Endothelial cell of umbilical vein (primary cell): ENCODE measurements around the gene RTF2. TPM values are rescaled to one million over a fixed set of nuclear protein-coding genes. Genes with fewer than 3 reads are reported as not detected.

Experiments used
- BruUV-seq: library from RNA; stranded (reverse); fragments of 400-500 nt; replicated peaks from 2 replicates; lab custom pipeline; 2021; lab: Mats Ljungman, UMichigan
- CTCF ChIA-PET: fragments of 300-600, 350-600 bp; sonication (Branson Sonifier 250); formaldehyde crosslinking; loops from one replicate; lab custom pipeline; 2021; ENCODE audit warnings: antibody characterized with exemption, inconsistent platforms; lab: Charles Lee
- POLR2A ChIA-PET: fragments of 300-600, 350-600 bp; sonication (Branson Sonifier 250); formaldehyde crosslinking; loops from one replicate; lab custom pipeline; 2021; ENCODE audit warnings: antibody characterized with exemption, inconsistent platforms; lab: Charles Lee
- DNase-seq: peaks from one replicate; pipeline ENCODE4 v3.0.0-alpha.2; 2011; ENCODE audit warnings: low read depth, low spot score
- FAIRE-seq: peaks from 2 replicates; lab custom pipeline; 2011; peaks lifted over from hg19 to GRCh38; lab: Jason Lieb, UNC
- H2AFZ ChIP-seq: 2 replicates; pipeline ENCODE4 v1.6.0; 2012; ENCODE audit warnings: low read depth, low read length, control low read depth, inconsistent platforms
- H3K27ac ChIP-seq: 2 replicates; pipeline ENCODE4 v1.5.1; 2011; ENCODE audit warnings: low read depth, mild to moderate bottlenecking, control low read depth, low read length, moderate library complexity; ENCODE audit not compliant: insufficient read depth
- H3K27me3 ChIP-seq, 2 experiments: 2 replicates each; pipeline versions ENCODE4 v1.6.0 to v1.6.1; 2011; ENCODE audit warnings: low read length in 2 of 2, mixed read lengths in 1 of 2; ENCODE audit not compliant: control insufficient read depth in 2 of 2, insufficient read depth in 2 of 2
- H3K36me3 ChIP-seq, 2 experiments: 2 replicates in 1 of 2; 3 replicates in 1 of 2; pipeline ENCODE4 v1.5.1; 2011; ENCODE audit warnings: low read length in 2 of 2, mild to moderate bottlenecking in 1 of 2, moderate library complexity in 1 of 2; ENCODE audit not compliant: control insufficient read depth in 2 of 2, insufficient read depth in 2 of 2; ENCODE audit errors: extremely low read depth in 1 of 2
- H3K4me1 ChIP-seq: 3 replicates; pipeline ENCODE4 v1.5.1; 2011; ENCODE audit warnings: mild to moderate bottlenecking, low read length; ENCODE audit not compliant: control insufficient read depth, insufficient read depth; ENCODE audit errors: extremely low read depth
- H3K4me2 ChIP-seq: 2 replicates; pipeline ENCODE4 v1.6.1; 2011; ENCODE audit warnings: low read length, control low read depth, mixed read lengths; ENCODE audit not compliant: insufficient read depth
- H3K4me3 ChIP-seq, 3 experiments: fragments of 200-600 bp in 1 of 3; sonication (generic), shearing (Covaris generic) in 1 of 3; replicated peaks in 1 of 3; 2 replicates each; pipeline ENCODE4 v1.5.1; 2011 to 2016; ENCODE audit warnings: control low read depth in 3 of 3, low read length in 3 of 3, mild to moderate bottlenecking in 2 of 3, inconsistent platforms in 1 of 3, low read depth in 1 of 3, moderate library complexity in 1 of 3; ENCODE audit not compliant: insufficient read depth in 1 of 3
- H3K79me2 ChIP-seq: 2 replicates; pipeline ENCODE4 v1.6.0; 2012; ENCODE audit warnings: low read length, inconsistent platforms; ENCODE audit not compliant: control insufficient read depth, insufficient read depth
- H3K9ac ChIP-seq: replicated peaks from 2 replicates; pipeline ENCODE3; 2011; ENCODE audit warnings: low read length, control low read depth; ENCODE audit not compliant: insufficient read depth; ENCODE audit errors: extremely low read depth
- H3K9me1 ChIP-seq: replicated peaks from 3 replicates; pipeline ENCODE4 v1.6.0; 2011; ENCODE audit warnings: mild to moderate bottlenecking, low read length; ENCODE audit not compliant: control insufficient read depth, insufficient read depth; ENCODE audit errors: extremely low read depth
- H3K9me3 ChIP-seq: replicated peaks from 2 replicates; pipeline ENCODE4 v1.5.1; 2012; ENCODE audit warnings: low read length, inconsistent platforms; ENCODE audit not compliant: control insufficient read depth, insufficient read depth
- H4K20me1 ChIP-seq: replicated peaks from 2 replicates; pipeline ENCODE3; 2011; ENCODE audit warnings: mild to moderate bottlenecking, low read length; ENCODE audit not compliant: control insufficient read depth, insufficient read depth; ENCODE audit errors: extremely low read depth
- CTCF ChIP-seq, 2 donors: IDR thresholded peaks; 1 replicate in 1 of 2; 2 replicates in 1 of 2; pipeline ENCODE4 v1.5.1; 2011; ENCODE audit warnings: low read length in 2 of 2, mild to moderate bottlenecking in 2 of 2, moderate library complexity in 2 of 2, control low read depth in 1 of 2, inconsistent platforms in 1 of 2, low read depth in 1 of 2; ENCODE audit not compliant: insufficient read depth in 1 of 2; ENCODE audit errors: extremely low read depth in 1 of 2
- EZH2 ChIP-seq: IDR thresholded peaks from 2 replicates; pipeline ENCODE4 v1.6.1; 2012; ENCODE audit warnings: borderline replicate concordance, low read depth, mild to moderate bottlenecking, moderate library complexity, low read length, inconsistent platforms; ENCODE audit not compliant: severe bottlenecking
- FOS ChIP-seq: IDR thresholded peaks from 2 replicates; pipeline ENCODE4 v1.6.1; 2011; ENCODE audit warnings: mild to moderate bottlenecking, low read length, moderate library complexity, borderline replicate concordance; ENCODE audit not compliant: insufficient read depth
- GATA2 ChIP-seq: IDR thresholded peaks from 2 replicates; pipeline ENCODE4 v1.7.0; 2011; ENCODE audit warnings: low read depth, mild to moderate bottlenecking, moderate library complexity, mixed read lengths, low read length; ENCODE audit not compliant: insufficient read length, insufficient read depth
- JUN ChIP-seq: IDR thresholded peaks from 2 replicates; pipeline ENCODE4 v1.6.1; 2011; ENCODE audit warnings: borderline replicate concordance, low read depth; ENCODE audit not compliant: insufficient read length, insufficient read depth
- MAX ChIP-seq: IDR thresholded peaks from 2 replicates; pipeline ENCODE4 v1.6.1; 2011; ENCODE audit not compliant: insufficient read depth, insufficient read length
- MYC ChIP-seq: IDR thresholded peaks from one replicate; pipeline ENCODE4 v1.6.1; 2011; ENCODE audit warnings: mild to moderate bottlenecking, low read depth, low read length
- POLR2A ChIP-seq: IDR thresholded peaks from 2 replicates; pipeline ENCODE4 v1.6.1; 2012; ENCODE audit warnings: low read depth, mild to moderate bottlenecking, control low read depth, low read length
- POLR2AphosphoS5 ChIP-seq: IDR thresholded peaks from 2 replicates; pipeline ENCODE4 v1.6.1; 2012; ENCODE audit warnings: low read depth, mild to moderate bottlenecking, control low read depth, low read length, moderate library complexity; ENCODE audit not compliant: insufficient read depth
- dilution Hi-C: fragments of 300-500 bp; cut with MboI; formaldehyde crosslinking; loops from one replicate; pipeline ENCODE4 v1.15.0; 2019; ENCODE audit warnings: low sequenced_read_pairs; ENCODE audit not compliant: extremely low pct_ligation_motif_present
- intact Hi-C: fragments of 100-400 bp; cut with micrococcal nuclease; formaldehyde crosslinking; loops from one replicate; pipeline ENCODE4 v1.10.0; 2022
- polyA plus RNA-seq, 4 experiments: library from polyadenylated mRNA; depleted of rRNA in 3 of 4; stranded (reverse) in 3 of 4; unstranded in 1 of 4; fragments of >200 nt; gene quantifications; 2 replicates each; pipeline versions ENCODE4 v1.2.1 to v1.2.3, GENCODE V29; 2011 to 2012; ENCODE audit warnings: missing spikeins in 1 of 4
- total RNA-seq: library from RNA; stranded (reverse); gene quantifications from 2 replicates; pipeline ENCODE4 v1.2.3, GENCODE V29; 2021

Gene RTF2
- total and polyA plus RNA-seq, 2 donors (not counting 3 experiments of a cell fraction or from before 2014, with no cell fraction given) = 68.8 to 84.7 TPM

GRCh38 chr20:56449459-56449858 is 19.0 kb upstream of the RTF2 start:
- Histone ChIP-seq H3K9me1 (no peaks in the 10 kb centered on the region), H3K4me2 (no peak overlapping the region), H3K9me3 (no peaks in the 10 kb centered on the region), H2AFZ (no peak overlapping the region), H3K79me2 (no peaks in the 10 kb centered on the region), H3K4me3 (no peak overlapping the region), H4K20me1 (no peaks in the 10 kb centered on the region), H3K36me3 (no peaks in the 10 kb centered on the region), H3K4me1 (no peaks in the 10 kb centered on the region), H3K9ac (no peak overlapping the region), H3K27me3 (peaks cover 0 to 11% of the 10 kb centered on the region in 2 experiments), H3K27ac (no peak overlapping the region)
- TF ChIP-seq GATA2 (no peak), POLR2AphosphoS5 (no peak), MYC (no peak), POLR2A (no peak), EZH2 (no peak), JUN (no peak), FOS (no peak), CTCF (IDR thresholded peaks at IDR 0.05; ENCODE audit: extremely low read depth in 1 of 2, insufficient read depth in 1 of 2, low read depth in 1 of 2, low read length in 2 of 2) (no peak), MAX (no peak)
- BruUV-seq = no TSS peak
- POLR2A ChIA-PET = no interaction called here
- intact Hi-C loops (no loop called here), dilution Hi-C loops (no loop called here)
- CTCF ChIA-PET = no interaction called here
- no peak for DNase-seq
- no peak for FAIRE-seq
